AG04450 (cell line): Measurements from ENCODE around the gene PPP2R2B. TPM values are rescaled to one million over a fixed set of nuclear protein-coding genes. Genes with fewer than 3 reads are reported as not detected.

Experiments used
- CTCF ChIA-PET: fragments of 300-600, 350-600 bp; formaldehyde crosslinking; extraction: SDS; loops from one replicate; lab custom pipeline; 2022; ENCODE audit warnings: antibody characterized with exemption, inconsistent platforms; lab: Charles Lee
- POLR2A ChIA-PET: fragments of 350-600 bp; formaldehyde crosslinking; extraction: SDS; loops from one replicate; lab custom pipeline; 2021; ENCODE audit warnings: antibody characterized with exemption, inconsistent platforms; lab: Yijun Ruan, JAX
- DNase-seq: peaks from one replicate; pipeline ENCODE4 v3.0.0-alpha.2; 2011; ENCODE audit warnings: low read depth, low spot score
- H3K27ac ChIP-seq: one replicate; pipeline ENCODE4 v1.5.1; 2012; ENCODE audit warnings: low read depth, low read length, control low read depth
- H3K27me3 ChIP-seq: one replicate; pipeline ENCODE4 v1.6.0; 2012; ENCODE audit warnings: low read length; ENCODE audit not compliant: control insufficient read depth, insufficient read depth
- H3K4me3 ChIP-seq: 2 replicates; pipeline ENCODE4 v1.5.1; 2011; ENCODE audit warnings: mild to moderate bottlenecking, low read depth, low read length, control low read depth
- H3K9me3 ChIP-seq: 2 replicates; pipeline ENCODE4 v1.5.1; 2012; ENCODE audit warnings: low read length; ENCODE audit not compliant: control insufficient read depth, insufficient read depth
- CTCF ChIP-seq: IDR thresholded peaks from 2 replicates; pipeline ENCODE4 v1.5.1; 2011; ENCODE audit warnings: low read depth, low read length, control low read depth, inconsistent platforms
- polyA minus RNA-seq: library from RNA; depleted of rRNA, polyadenylated mRNA; stranded (reverse); fragments of >200 nt; gene quantifications from 2 replicates; pipeline ENCODE4 v1.2.3, GENCODE V29; 2011; rRNA and poly(A)+ RNA removed
- polyA plus RNA-seq: library from polyadenylated mRNA; depleted of rRNA; stranded (reverse); fragments of >200 nt; gene quantifications from 2 replicates; pipeline ENCODE4 v1.2.3, GENCODE V29; 2011; rRNA removed

PPP2R2B gene
- polyA plus RNA-seq (not detected in 2 replicates), polyA minus RNA-seq (not detected in 2 replicates)

DNA sequence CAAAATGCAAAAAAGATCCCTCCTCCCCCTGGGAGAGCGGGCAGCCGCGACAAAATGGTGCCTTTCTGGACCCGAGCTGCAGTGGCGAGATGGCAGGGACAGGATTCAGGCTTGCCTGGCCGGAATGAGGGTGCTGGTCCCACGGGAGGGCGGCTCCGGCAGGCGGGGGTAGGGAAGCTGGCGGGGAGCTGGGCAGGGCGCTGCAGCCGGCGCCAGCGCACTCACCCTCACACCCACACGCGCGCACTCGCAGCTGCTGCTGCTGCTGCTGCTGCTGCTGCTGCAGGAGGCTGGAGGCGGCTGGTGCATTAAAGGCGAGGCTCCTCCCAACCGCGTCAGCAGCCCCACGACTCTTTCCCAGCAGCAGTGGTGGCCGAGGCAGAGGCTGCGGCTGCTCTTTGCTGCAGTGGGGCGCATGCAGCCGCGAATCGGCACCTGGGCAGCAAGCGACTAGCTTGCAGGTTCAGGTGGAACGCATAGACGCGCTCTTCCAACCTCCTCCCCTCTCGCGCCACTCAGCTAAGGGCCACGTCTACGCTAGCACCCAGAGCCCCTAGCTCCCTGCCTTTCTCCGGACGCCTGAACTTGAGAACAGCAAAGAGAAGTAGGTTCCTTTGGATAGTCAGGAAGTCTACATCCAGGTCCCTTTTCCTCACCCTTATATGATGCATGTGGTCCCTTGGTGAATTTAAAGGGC lies at the start of gene PPP2R2B:
TSS of gene PPP2R2B (minus strand) at position 282 of the 697 bp plus-strand sequence.
- DNase-seq = no peak
- no peak for TF ChIP-seq CTCF
- H3K4me3 ChIP-seq = peak within 1 kb of the TSS; percentile 40
- ChIA-PET CTCF (no interaction called here), POLR2A (no interaction called here)
- H3K9me3 ChIP-seq = no peaks in the 10 kb centered on the region; the same call in 1 of the 2 replicates
- no peak within 1 kb of the TSS for H3K27ac ChIP-seq
- peaks cover 20% of the 10 kb centered on the region for H3K27me3 ChIP-seq

DNA sequence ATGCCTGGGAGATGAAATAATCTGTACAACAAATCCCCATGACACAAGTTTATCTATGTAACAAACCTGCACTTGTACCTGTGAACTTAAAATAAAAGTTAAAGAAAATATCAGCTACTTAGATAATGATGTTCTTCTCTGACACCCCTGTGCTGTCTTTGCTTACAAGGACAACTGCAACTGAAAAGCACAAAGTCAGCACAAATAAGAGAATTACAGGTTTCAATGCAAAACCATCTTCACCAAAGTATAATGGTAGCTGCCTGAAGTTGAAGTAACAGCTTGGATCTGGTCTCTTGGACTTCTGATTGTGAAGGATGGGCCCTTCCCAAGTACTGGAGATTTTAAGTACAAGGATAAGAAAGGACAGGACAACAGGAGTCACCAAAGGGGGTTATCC lies 45.6 kb upstream of the PPP2R2B start:
- Histone ChIP-seq H3K27me3 (no peaks in the 10 kb centered on the region), H3K27ac (no peak overlapping the region), H3K4me3 (no peak overlapping the region), H3K9me3 (no peaks in the 10 kb centered on the region)
- no peak for TF ChIP-seq CTCF
- ChIA-PET CTCF (no interaction called here), POLR2A (no interaction called here)
- no peak for DNase-seq

GRCh38 chr5:146921225-146921624 lies 42.7 kb upstream of the PPP2R2B start:
- Histone ChIP-seq H3K9me3 (no peaks in the 10 kb centered on the region), H3K4me3 (no peak overlapping the region), H3K27me3 (no peaks in the 10 kb centered on the region), H3K27ac (no peak overlapping the region)
- DNase-seq = no peak
- POLR2A ChIA-PET = no interaction called here
- no peak for TF ChIP-seq CTCF
- CTCF ChIA-PET = no interaction called here

GRCh38 chr5:146920351-146920881 lies 41.9 kb upstream of the PPP2R2B start:
- Histone ChIP-seq H3K27ac (no peak overlapping the region), H3K27me3 (no peaks in the 10 kb centered on the region), H3K4me3 (no peak overlapping the region), H3K9me3 (no peaks in the 10 kb centered on the region)
- ChIA-PET CTCF (no interaction called here), POLR2A (no interaction called here)
- no peak for TF ChIP-seq CTCF
- DNase-seq = no peak

- TF ChIP-seq CTCF = no peak
- Histone ChIP-seq H3K9me3 (no peaks in the 10 kb centered on the region), H3K4me3 (no peak overlapping the region), H3K27me3 (no peaks in the 10 kb centered on the region), H3K27ac (no peak overlapping the region)
- no peak for DNase-seq
- CTCF ChIA-PET = no interaction called here
- POLR2A ChIA-PET = no interaction called here
Measured at GRCh38 chr5:146919304-146919703, 40.7 kb upstream of the PPP2R2B start.
